H1 (cell line): ENCODE measurements around the gene PRKN. TPM values are rescaled to one million over a fixed set of nuclear protein-coding genes. Genes with fewer than 3 reads are reported as not detected.

Experiments
- CTCF ChIA-PET: fragments of 300-600 bp; sonication (Branson Sonifier 250); formaldehyde crosslinking; loops from one replicate; lab custom pipeline; 2021; ENCODE audit not compliant: partially characterized antibody; lab: Charles Lee
- POLR2A ChIA-PET: fragments of 300-600 bp; sonication (Branson Sonifier 250); formaldehyde crosslinking; loops from one replicate; lab custom pipeline; 2021; ENCODE audit warnings: inconsistent platforms; ENCODE audit not compliant: partially characterized antibody; lab: Charles Lee
- DNase-seq, 2 experiments: peaks; one replicate each; pipeline versions ENCODE4 v3.0.0 to v3.0.0-alpha.2; 2010 to 2022; ENCODE audit warnings: low spot score in 2 of 2, low read depth in 1 of 2, mixed read lengths in 1 of 2
- FAIRE-seq: peaks from 2 replicates; lab custom pipeline; 2011; peaks lifted over from hg19 to GRCh38; lab: Jason Lieb, UNC
- H2AFZ ChIP-seq: 2 replicates; pipeline ENCODE4 v1.8.1; 2012; ENCODE audit warnings: low read length, inconsistent platforms
- H2AK5ac ChIP-seq: 2 replicates; pipeline ENCODE4 v1.6.1; 2013; ENCODE audit warnings: low read depth, low read length
- H2BK120ac ChIP-seq: replicated peaks from 2 replicates; pipeline ENCODE3; 2013; ENCODE audit warnings: low read depth, low read length, inconsistent platforms
- H2BK12ac ChIP-seq: 2 replicates; pipeline ENCODE4 v1.6.1; 2013; ENCODE audit warnings: low read depth, low read length
- H2BK15ac ChIP-seq: 2 replicates; pipeline ENCODE4 v1.6.1; 2013; ENCODE audit warnings: low read length
- H2BK20ac ChIP-seq: 2 replicates; pipeline ENCODE4 v1.6.1; 2013; ENCODE audit warnings: low read length
- H2BK5ac ChIP-seq: 2 replicates; pipeline ENCODE4 v1.6.1; 2013; ENCODE audit warnings: low read depth, low read length
- H3K14ac ChIP-seq: 2 replicates; pipeline ENCODE4 v1.6.1; 2013; ENCODE audit warnings: inconsistent platforms; ENCODE audit not compliant: insufficient read length
- H3K18ac ChIP-seq: 2 replicates; pipeline ENCODE4 v1.6.1; 2013; ENCODE audit warnings: low read length; ENCODE audit errors: extremely low read depth
- H3K23ac ChIP-seq: 2 replicates; pipeline ENCODE4 v1.6.1; 2013; ENCODE audit warnings: inconsistent platforms; ENCODE audit not compliant: insufficient read length
- H3K23me2 ChIP-seq: 2 replicates; pipeline ENCODE4 v1.6.1; 2013; ENCODE audit warnings: low read depth, low read length
- H3K27ac ChIP-seq: 2 replicates; pipeline ENCODE4 v1.6.1; 2011; ENCODE audit warnings: low read depth, low read length, inconsistent platforms
- H3K27me3 ChIP-seq, 4 experiments: replicated peaks in 1 of 4; 1 replicate in 1 of 4; 2 replicates in 3 of 4; pipeline versions ENCODE4 v1.6.1 to v1.8.1; 2011 to 2013; ENCODE audit warnings: low read length in 3 of 4, mild to moderate bottlenecking in 3 of 4, inconsistent platforms in 2 of 4, mixed read lengths in 2 of 4, moderate library complexity in 1 of 4; ENCODE audit not compliant: control insufficient read depth in 3 of 4, insufficient read depth in 3 of 4; ENCODE audit errors: extremely low read depth in 1 of 4
- H3K36me3 ChIP-seq, 4 experiments: 2 replicates each; pipeline versions ENCODE4 v1.6.1 to v1.8.1; 2011 to 2013; ENCODE audit warnings: mild to moderate bottlenecking in 4 of 4, low read length in 3 of 4, moderate library complexity in 2 of 4, control low read depth in 1 of 4, inconsistent platforms in 1 of 4; ENCODE audit not compliant: insufficient read depth in 4 of 4, control insufficient read depth in 2 of 4
- H3K4ac ChIP-seq: replicated peaks from 2 replicates; pipeline ENCODE3; 2013; ENCODE audit warnings: low read length, low read depth, mixed read lengths, inconsistent platforms; ENCODE audit not compliant: insufficient read length
- H3K4me1 ChIP-seq, 4 experiments: replicated peaks in 1 of 4; 1 replicate in 1 of 4; 2 replicates in 3 of 4; pipeline versions ENCODE4 v1.6.1 to v1.8.1; 2011 to 2013; ENCODE audit warnings: low read length in 3 of 4, inconsistent platforms in 2 of 4, mixed read lengths in 1 of 4; ENCODE audit not compliant: insufficient read depth in 4 of 4, control insufficient read depth in 3 of 4
- H3K4me2 ChIP-seq, 2 experiments: 2 replicates each; pipeline versions ENCODE4 v1.6.1 to v1.8.1; 2011 to 2013; ENCODE audit warnings: low read depth in 2 of 2, low read length in 2 of 2, control low read depth in 1 of 2, inconsistent platforms in 1 of 2, mild to moderate bottlenecking in 1 of 2; ENCODE audit not compliant: insufficient read depth in 1 of 2
- H3K4me3 ChIP-seq, 4 experiments: fragments of 200-600, 300-600 bp in 1 of 4; sonication (generic), shearing (Covaris generic), sonication (Bioruptor Twin) in 1 of 4; 2 replicates each; pipeline versions ENCODE4 v1.5.1 to v1.8.1; 2011 to 2016; ENCODE audit warnings: low read length in 4 of 4, low read depth in 3 of 4, control low read depth in 2 of 4, inconsistent platforms in 2 of 4, mild to moderate bottlenecking in 2 of 4, mixed read lengths in 1 of 4, moderate library complexity in 1 of 4; ENCODE audit not compliant: insufficient read depth in 2 of 4; ENCODE audit errors: extremely low read depth in 1 of 4
- H3K56ac ChIP-seq: replicated peaks from 2 replicates; pipeline ENCODE3; 2013; ENCODE audit warnings: low read depth, mild to moderate bottlenecking, mixed read lengths, low read length, inconsistent platforms; ENCODE audit not compliant: insufficient read length
- H3K79me1 ChIP-seq: 2 replicates; pipeline ENCODE4 v1.6.1; 2013; ENCODE audit warnings: low read depth, low read length, control low read depth
- H3K79me2 ChIP-seq, 2 experiments: 2 replicates each; pipeline versions ENCODE4 v1.6.1 to v1.8.1; 2012 to 2013; ENCODE audit warnings: low read length in 2 of 2, mild to moderate bottlenecking in 2 of 2, inconsistent platforms in 1 of 2; ENCODE audit not compliant: insufficient read depth in 2 of 2, control insufficient read depth in 1 of 2
- H3K9ac ChIP-seq, 4 experiments: replicated peaks in 1 of 4; 1 replicate in 1 of 4; 2 replicates in 3 of 4; pipeline versions ENCODE4 v1.6.1 to v1.8.1; 2011 to 2013; ENCODE audit warnings: low read depth in 3 of 4, low read length in 3 of 4, control low read depth in 2 of 4, mild to moderate bottlenecking in 2 of 4, moderate library complexity in 2 of 4, inconsistent platforms in 1 of 4; ENCODE audit errors: extremely low read depth in 1 of 4
- H3K9me3 ChIP-seq, 2 experiments: 2 replicates each; pipeline versions ENCODE4 v1.6.1 to v1.8.1; 2012 to 2013; ENCODE audit warnings: mild to moderate bottlenecking in 2 of 2, moderate library complexity in 2 of 2, control low read depth in 1 of 2, inconsistent platforms in 1 of 2, low read depth in 1 of 2, low read length in 1 of 2, mixed read lengths in 1 of 2; ENCODE audit not compliant: insufficient read depth in 2 of 2
- H4K20me1 ChIP-seq, 2 experiments: replicated peaks in 1 of 2; 2 replicates each; pipeline versions ENCODE3 to v1.8.1; 2011 to 2013; ENCODE audit warnings: inconsistent platforms in 2 of 2, low read length in 2 of 2, mild to moderate bottlenecking in 1 of 2; ENCODE audit not compliant: insufficient read depth in 2 of 2, control insufficient read depth in 1 of 2
- H4K5ac ChIP-seq: 2 replicates; pipeline ENCODE4 v1.6.1; 2013; ENCODE audit warnings: low read length, low read depth, mixed read lengths, inconsistent platforms; ENCODE audit not compliant: insufficient read length
- H4K8ac ChIP-seq: 2 replicates; pipeline ENCODE4 v1.8.0; 2013; ENCODE audit warnings: mild to moderate bottlenecking, moderate library complexity, low read length, inconsistent platforms; ENCODE audit not compliant: insufficient read depth; ENCODE audit errors: extremely low read depth
- H4K91ac ChIP-seq: replicated peaks from 2 replicates; pipeline ENCODE3; 2013; ENCODE audit warnings: low read length, mixed read lengths, inconsistent platforms; ENCODE audit not compliant: insufficient read length
- ASH2L ChIP-seq: fragments of 200-600, 300-600 bp; sonication (generic); IDR thresholded peaks from one replicate; pipeline ENCODE4 v1.7.1; 2017; ENCODE audit warnings: low read length
- BRCA1 ChIP-seq: IDR thresholded peaks from 2 replicates; pipeline ENCODE4 v1.6.1; 2012; ENCODE audit warnings: low read depth, low read length, improper control_type of control experiment
- CTBP2 ChIP-seq: IDR thresholded peaks from 2 replicates; pipeline ENCODE4 v1.7.0; 2011; ENCODE audit warnings: borderline replicate concordance, mild to moderate bottlenecking, moderate library complexity, mixed read lengths, low read length; ENCODE audit not compliant: insufficient read depth, insufficient read length
- EGR1 ChIP-seq: IDR thresholded peaks from 2 replicates; pipeline ENCODE4 v1.6.1; 2011; ENCODE audit warnings: low read depth, low read length, borderline replicate concordance
- HDAC2 ChIP-seq, 2 experiments: fragments of 300-600 bp in 1 of 2; sonication (generic) in 1 of 2; IDR thresholded peaks; 2 replicates each; pipeline ENCODE4 v1.6.1; 2011 to 2012; ENCODE audit warnings: low read depth in 2 of 2, low read length in 2 of 2, mild to moderate bottlenecking in 2 of 2, moderate library complexity in 2 of 2, borderline replicate concordance in 1 of 2, inconsistent platforms in 1 of 2
- NRF1 ChIP-seq: IDR thresholded peaks from 2 replicates; pipeline ENCODE4 v1.6.1; 2011; ENCODE audit warnings: mild to moderate bottlenecking, low read depth, low read length, improper control_type of control experiment
- PHF8 ChIP-seq: fragments of 200-600 bp; sonication (generic); conservative IDR thresholded peaks from 2 replicates; pipeline ENCODE4 v1.7.1; 2012; ENCODE audit warnings: low read depth, mild to moderate bottlenecking, inconsistent platforms, low read length, moderate library complexity
- POLR2A ChIP-seq, 2 experiments: IDR thresholded peaks; 1 replicate in 1 of 2; 2 replicates in 1 of 2; pipeline ENCODE4 v1.6.1; 2011; ENCODE audit warnings: low read depth in 2 of 2, low read length in 2 of 2, mild to moderate bottlenecking in 2 of 2; ENCODE audit errors: control extremely low read depth in 1 of 2
- POLR2AphosphoS5 ChIP-seq: IDR thresholded peaks from 2 replicates; pipeline ENCODE4 v1.6.1; 2011; ENCODE audit warnings: low read depth, low read length
- POU5F1 ChIP-seq: IDR thresholded peaks from 2 replicates; pipeline ENCODE4 v1.6.1; 2011; ENCODE audit warnings: low read depth, mild to moderate bottlenecking, low read length, moderate library complexity
- RFX5 ChIP-seq: IDR thresholded peaks from 2 replicates; pipeline ENCODE4 v1.6.1; 2011; ENCODE audit warnings: low read depth, low read length, improper control_type of control experiment, borderline replicate concordance
- RXRA ChIP-seq: IDR thresholded peaks from 2 replicates; pipeline ENCODE4 v1.6.1; 2011; ENCODE audit warnings: low read depth, mild to moderate bottlenecking, low read length, moderate library complexity; ENCODE audit not compliant: insufficient read depth
- SAP30 ChIP-seq: fragments of 300-600 bp; sonication (generic); IDR thresholded peaks from 2 replicates; pipeline ENCODE4 v1.7.1; 2012; ENCODE audit warnings: low read length, moderate library complexity, mild to moderate bottlenecking, inconsistent platforms; ENCODE audit not compliant: insufficient read depth, insufficient replicate concordance
- SIN3A ChIP-seq, 2 experiments: IDR thresholded peaks in 1 of 2; conservative IDR thresholded peaks in 1 of 2; 2 replicates each; pipeline ENCODE4 v1.6.1; 2011 to 2012; ENCODE audit warnings: low read length in 2 of 2, improper control_type of control experiment in 1 of 2, low read depth in 1 of 2, mild to moderate bottlenecking in 1 of 2
- SP1 ChIP-seq: IDR thresholded peaks from 2 replicates; pipeline ENCODE4 v1.6.1; 2011; ENCODE audit warnings: low read depth, low read length
- WGBS, 2 experiments: shearing (Covaris generic) in 1 of 2; methylation state at CpG; one replicate each; pipeline versions ENCODE4 v1.1.6 to v1.1.7; 2013 to 2015; ENCODE audit warnings: low lambda C conversion rate in 2 of 2, mixed read lengths in 2 of 2, inconsistent platforms in 1 of 2, low coverage in 1 of 2, missing lambda C conversion rate in 1 of 2; ENCODE audit not compliant: insufficient replicate concordance in 2 of 2, insufficient coverage in 1 of 2, insufficient read length in 1 of 2; ENCODE audit errors: extremely low coverage in 1 of 2, missing lambda C conversion rate in 1 of 2; 5-methylcytosine and 5-hydroxymethylcytosine counted together
- polyA plus RNA-seq, 7 experiments: library from polyadenylated mRNA; depleted of rRNA in 3 of 7; stranded (reverse) in 5 of 7; unstranded in 2 of 7; fragments of >200 nt in 5 of 7; fragments of 200-250 nt in 2 of 7; gene quantifications; 1 replicate in 5 of 7; 2 replicates in 1 of 7; 4 replicates in 1 of 7; pipeline versions ENCODE4 v1.2.1 to v1.2.3, GENCODE V29; 2011 to 2013; ENCODE audit warnings: missing spikeins in 2 of 7, mixed read lengths in 2 of 7
- total RNA-seq: library from RNA; stranded (reverse); fragmentation: NEBNext Ultra II Directional; extraction: Animal tissue kit (Norgen Biotek cat#: 25700); gene quantifications from 2 replicates; pipeline ENCODE4 v1.2.1, GENCODE V29; 2021

The PRKN gene
- total and polyA plus RNA-seq, 2 of the 8 experiments (the other 6 are each of a cell fraction or from before 2014, with no cell fraction given): 0.13 to 0.29 TPM

GRCh38 chr6:162610351-162610750 is 117.2 kb downstream of the PRKN start:
- no peak overlapping the region for H3K4me2 ChIP-seq
- CTCF ChIA-PET: no interaction called here
- no peak overlapping the region for H4K8ac ChIP-seq
- no peak overlapping the region for H3K18ac ChIP-seq
- no peak overlapping the region for H4K5ac ChIP-seq
- H2BK12ac ChIP-seq: no peak overlapping the region
- no peaks in the 10 kb centered on the region for H3K9me3 ChIP-seq
- H3K27me3 ChIP-seq: no peaks in the 10 kb centered on the region
- no peak overlapping the region for H2AK5ac ChIP-seq
- H3K79me2 ChIP-seq: no peaks in the 10 kb centered on the region
- H3K79me1 ChIP-seq: no peaks in the 10 kb centered on the region
- DNase-seq (no peak), FAIRE-seq (no peak)
- H3K23ac ChIP-seq: no peak overlapping the region
- H3K23me2 ChIP-seq: no peaks in the 10 kb centered on the region
- no peaks in the 10 kb centered on the region for H4K20me1 ChIP-seq
- H3K14ac ChIP-seq: no peak overlapping the region
- no peak overlapping the region for H4K91ac ChIP-seq
- H3K27ac ChIP-seq: no peak overlapping the region
- H3K9ac ChIP-seq: no peak overlapping the region
- H2AFZ ChIP-seq: no peak overlapping the region
- H3K4ac ChIP-seq: no peak overlapping the region
- no peak overlapping the region for H2BK5ac ChIP-seq
- H2BK20ac ChIP-seq: no peak overlapping the region
- H3K56ac ChIP-seq: no peak overlapping the region
- POLR2A ChIA-PET: no interaction called here
- H3K36me3 ChIP-seq: no peaks in the 10 kb centered on the region
- H3K4me3 ChIP-seq: no peak overlapping the region
- H2BK120ac ChIP-seq: no peak overlapping the region
- no peak overlapping the region for H2BK15ac ChIP-seq
- 94% methylated on average over 5 of the region's 5 CpGs; no CpG with 5 or more reads in 1 of the 2 experiments for WGBS, 2 experiments
- H3K4me1 ChIP-seq: no peaks in the 10 kb centered on the region
- no peak for TF ChIP-seq SIN3A (conservative IDR thresholded peaks at IDR 0.05 in 1 of 2, IDR thresholded peaks at IDR 0.05 in 1 of 2; ENCODE audit: low read depth in 1 of 2, low read length in 2 of 2)
- no peak for TF ChIP-seq NRF1
- no peak for TF ChIP-seq HDAC2 (IDR thresholded peaks at IDR 0.05; ENCODE audit: borderline replicate concordance in 1 of 2, low read depth in 2 of 2, low read length in 2 of 2)
- no peak for TF ChIP-seq ASH2L
- no peak for TF ChIP-seq RXRA
- no peak for TF ChIP-seq POU5F1
- no peak for TF ChIP-seq POLR2AphosphoS5
- no peak for TF ChIP-seq BRCA1
- TF ChIP-seq PHF8: no peak
- no peak for TF ChIP-seq EGR1
- no peak for TF ChIP-seq CTBP2
- no peak for TF ChIP-seq POLR2A (IDR thresholded peaks at IDR 0.05; ENCODE audit: control extremely low read depth in 1 of 2, low read depth in 2 of 2, low read length in 2 of 2)
- TF ChIP-seq RFX5: no peak
- TF ChIP-seq SAP30: no peak
- no peak for TF ChIP-seq SP1
